HUES6 (cell line): ENCODE measurements around the gene RNF224.

Source experiments
- H3K27ac ChIP-seq: 2 replicates; pipeline ENCODE4 v1.7.0; 2013; ENCODE audit warnings: low read depth, mild to moderate bottlenecking, low read length, inconsistent platforms
- H3K27me3 ChIP-seq: 2 replicates; pipeline ENCODE4 v1.6.1; 2013; ENCODE audit warnings: low read length; ENCODE audit not compliant: control insufficient read depth, insufficient read depth
- H3K36me3 ChIP-seq: 2 replicates; pipeline ENCODE4 v1.6.1; 2013; ENCODE audit warnings: low read length; ENCODE audit not compliant: control insufficient read depth, insufficient read depth
- H3K4me1 ChIP-seq: 2 replicates; pipeline ENCODE4 v1.6.1; 2013; ENCODE audit warnings: low read length; ENCODE audit not compliant: control insufficient read depth, insufficient read depth
- H3K4me3 ChIP-seq: 2 replicates; pipeline ENCODE4 v1.5.1; 2013; ENCODE audit warnings: low read depth, low read length
- H3K9ac ChIP-seq: one replicate; pipeline ENCODE4 v1.6.1; 2013; ENCODE audit warnings: mild to moderate bottlenecking, low read length
- H3K9me3 ChIP-seq: 2 replicates; pipeline ENCODE4 v1.6.1; 2013; ENCODE audit warnings: low read depth, low read length; ENCODE audit not compliant: control insufficient read depth, insufficient read depth

RNF224 gene

DNA sequence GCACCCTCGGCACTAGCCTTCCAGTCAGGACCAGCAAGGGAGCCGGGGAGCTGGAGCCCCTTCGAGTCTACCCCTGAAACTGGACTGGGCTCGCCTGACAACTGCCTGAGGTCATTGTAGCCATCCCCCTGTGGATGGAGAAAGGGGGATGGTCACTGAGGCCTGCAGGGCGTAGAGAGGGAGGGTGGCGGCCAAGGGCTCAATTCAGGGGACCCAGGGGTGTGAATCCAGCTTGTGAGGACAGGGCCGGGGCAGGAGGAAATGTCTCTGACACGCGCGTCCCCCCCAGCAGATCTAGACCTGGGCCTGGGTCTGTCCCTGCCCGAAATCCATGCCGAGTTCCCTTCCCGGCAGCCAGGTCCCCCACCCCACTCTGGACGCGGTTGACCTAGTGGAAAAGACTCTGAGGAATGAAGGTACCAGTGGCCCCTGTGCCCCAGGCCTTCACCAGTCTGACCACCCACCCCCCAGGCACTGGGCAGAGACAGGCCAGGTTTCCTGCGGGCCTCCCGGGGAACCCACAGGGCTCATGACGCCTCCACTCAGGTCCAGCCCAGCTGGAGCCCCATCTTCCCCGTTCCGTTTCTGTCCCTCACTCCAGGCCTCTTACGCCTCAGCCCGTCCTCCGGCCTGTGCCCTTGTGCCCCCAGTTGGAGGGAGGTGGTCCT is 4.2 kb downstream of the RNF224 start:
- Histone ChIP-seq H3K9me3 (no peaks in the 10 kb centered on the region), H3K36me3 (no peaks in the 10 kb centered on the region), H3K4me1 (peaks cover 17% of the 10 kb centered on the region), H3K27ac (no peak overlapping the region), H3K4me3 (no peak overlapping the region), H3K9ac (no peak overlapping the region), H3K27me3 (no peaks in the 10 kb centered on the region)

DNA sequence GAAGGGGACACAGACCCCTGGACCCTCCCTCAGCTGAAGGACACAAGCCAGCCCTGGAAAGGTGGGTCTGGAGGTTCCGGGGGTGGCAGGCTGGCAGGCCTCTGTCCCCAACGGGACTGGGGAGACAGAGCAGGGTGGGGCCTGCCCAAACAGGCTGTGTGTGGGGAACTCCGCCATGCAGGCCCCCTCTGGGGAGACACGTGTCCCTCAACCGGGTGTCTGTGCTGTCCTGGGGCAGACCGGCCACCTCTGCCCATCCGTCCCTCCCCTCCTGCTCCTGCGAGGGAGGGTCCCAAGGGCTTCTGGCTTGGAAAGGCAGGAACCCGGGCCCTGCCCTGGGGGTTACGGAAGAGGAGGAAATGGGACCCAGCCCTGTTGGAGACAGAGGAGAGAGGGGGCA is 4.8 kb downstream of the RNF224 start:
- H3K27me3 ChIP-seq = no peaks in the 10 kb centered on the region

DNA sequence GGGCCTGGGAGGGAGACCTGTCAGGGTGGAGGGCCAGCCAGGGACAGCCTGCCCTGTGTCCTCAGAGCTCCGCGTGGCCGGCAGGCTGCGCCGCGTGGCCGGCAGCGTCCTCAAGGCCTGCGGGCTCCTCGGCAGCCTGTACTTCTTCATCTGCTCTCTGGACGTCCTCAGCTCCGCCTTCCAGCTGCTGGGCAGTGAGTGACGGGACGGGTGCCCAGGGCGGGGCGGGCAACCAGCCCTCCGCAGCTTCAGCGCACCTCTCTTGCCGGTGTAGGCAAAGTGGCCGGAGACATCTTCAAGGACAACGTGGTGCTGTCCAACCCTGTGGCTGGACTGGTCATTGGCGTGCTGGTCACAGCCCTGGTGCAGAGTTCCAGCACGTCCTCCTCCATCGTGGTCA is 5.2 kb downstream of the RNF224 start:
- H3K27ac ChIP-seq = no peak overlapping the region
- no peak overlapping the region for H3K4me3 ChIP-seq
- H3K4me1 ChIP-seq = peaks cover 21% of the 10 kb centered on the region
- no peaks in the 10 kb centered on the region for H3K36me3 ChIP-seq
- no peaks in the 10 kb centered on the region for H3K27me3 ChIP-seq
- no peaks in the 10 kb centered on the region for H3K9me3 ChIP-seq
- H3K9ac ChIP-seq = no peak overlapping the region

More for the DNA sequence above, 4.8 kb downstream of the RNF224 start:
- Histone ChIP-seq H3K4me1 (peaks cover 21% of the 10 kb centered on the region), H3K27ac (no peak overlapping the region), H3K4me3 (no peak overlapping the region), H3K36me3 (no peaks in the 10 kb centered on the region), H3K9ac (no peak overlapping the region), H3K9me3 (no peaks in the 10 kb centered on the region)

DNA sequence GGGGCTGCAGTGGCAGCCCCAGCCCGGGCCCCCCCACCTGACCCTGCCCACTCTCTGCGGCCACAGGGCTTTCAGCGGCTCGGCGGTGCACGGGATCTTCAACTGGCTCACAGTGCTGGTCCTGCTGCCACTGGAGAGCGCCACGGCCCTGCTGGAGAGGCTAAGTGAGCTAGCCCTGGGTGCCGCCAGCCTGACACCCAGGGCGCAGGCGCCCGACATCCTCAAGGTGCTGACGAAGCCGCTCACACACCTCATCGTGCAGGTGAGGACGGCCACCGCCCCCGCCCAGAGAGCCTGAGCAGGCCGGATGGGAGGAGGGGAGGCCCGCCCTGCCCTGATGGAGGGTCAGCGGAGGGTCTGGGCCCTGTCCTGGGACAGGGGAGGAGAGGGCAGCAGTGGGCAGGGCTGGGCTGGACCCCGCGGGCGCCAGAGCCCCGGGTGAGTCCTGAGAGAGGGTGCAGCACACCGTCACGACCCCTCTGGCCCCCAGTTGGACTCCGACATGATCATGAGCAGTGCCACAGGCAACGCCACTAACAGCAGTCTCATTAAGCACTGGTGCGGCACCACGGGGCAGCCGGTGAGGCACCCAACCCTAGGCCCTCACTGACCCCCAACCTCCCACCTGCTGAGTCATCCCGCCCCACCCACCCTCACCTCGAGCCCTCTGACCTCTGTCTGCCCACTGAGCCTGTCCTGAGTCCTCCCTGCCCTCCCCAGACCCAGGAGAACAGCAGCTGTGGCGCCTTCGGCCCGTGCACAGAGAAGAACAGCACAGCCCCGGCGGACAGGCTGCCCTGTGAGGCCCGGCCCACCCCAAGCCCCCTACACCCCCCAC is 6.1 kb downstream of the RNF224 start:
- no peaks in the 10 kb centered on the region for H3K27me3 ChIP-seq
- no peak overlapping the region for H3K9ac ChIP-seq
- H3K9me3 ChIP-seq = no peaks in the 10 kb centered on the region
- no peaks in the 10 kb centered on the region for H3K36me3 ChIP-seq
- peaks cover 27% of the 10 kb centered on the region for H3K4me1 ChIP-seq
- H3K27ac ChIP-seq = no peak overlapping the region
- H3K4me3 ChIP-seq = no peak overlapping the region

DNA sequence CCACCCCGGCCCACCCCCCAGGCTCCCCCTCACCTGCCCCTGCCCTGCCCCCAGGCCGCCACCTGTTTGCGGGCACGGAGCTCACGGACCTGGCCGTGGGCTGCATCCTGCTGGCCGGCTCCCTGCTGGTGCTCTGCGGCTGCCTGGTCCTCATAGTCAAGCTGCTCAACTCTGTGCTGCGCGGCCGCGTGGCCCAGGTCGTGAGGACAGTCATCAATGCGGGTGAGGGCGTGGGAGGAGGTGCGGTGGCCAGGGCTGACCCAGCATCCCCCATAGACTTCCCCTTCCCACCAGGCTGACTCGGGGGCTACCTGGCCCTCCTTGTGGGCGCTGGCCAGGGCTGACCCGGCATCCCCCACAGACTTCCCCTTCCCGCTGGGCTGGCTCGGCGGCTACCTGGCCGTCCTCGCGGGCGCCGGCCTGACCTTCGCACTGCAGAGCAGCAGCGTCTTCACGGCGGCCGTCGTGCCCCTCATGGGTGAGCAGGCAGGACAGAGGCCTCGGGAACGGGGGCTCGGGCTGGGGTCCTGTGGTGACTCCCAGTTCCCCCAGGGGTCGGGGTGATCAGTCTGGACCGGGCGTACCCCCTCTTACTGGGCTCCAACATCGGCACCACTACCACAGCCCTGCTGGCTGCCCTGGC is 6.9 kb downstream of the RNF224 start:
- Histone ChIP-seq H3K27me3 (no peaks in the 10 kb centered on the region), H3K27ac (no peak overlapping the region), H3K4me3 (no peak overlapping the region), H3K4me1 (peaks cover 30% of the 10 kb centered on the region), H3K36me3 (no peaks in the 10 kb centered on the region), H3K9ac (no peak overlapping the region), H3K9me3 (no peaks in the 10 kb centered on the region)

DNA sequence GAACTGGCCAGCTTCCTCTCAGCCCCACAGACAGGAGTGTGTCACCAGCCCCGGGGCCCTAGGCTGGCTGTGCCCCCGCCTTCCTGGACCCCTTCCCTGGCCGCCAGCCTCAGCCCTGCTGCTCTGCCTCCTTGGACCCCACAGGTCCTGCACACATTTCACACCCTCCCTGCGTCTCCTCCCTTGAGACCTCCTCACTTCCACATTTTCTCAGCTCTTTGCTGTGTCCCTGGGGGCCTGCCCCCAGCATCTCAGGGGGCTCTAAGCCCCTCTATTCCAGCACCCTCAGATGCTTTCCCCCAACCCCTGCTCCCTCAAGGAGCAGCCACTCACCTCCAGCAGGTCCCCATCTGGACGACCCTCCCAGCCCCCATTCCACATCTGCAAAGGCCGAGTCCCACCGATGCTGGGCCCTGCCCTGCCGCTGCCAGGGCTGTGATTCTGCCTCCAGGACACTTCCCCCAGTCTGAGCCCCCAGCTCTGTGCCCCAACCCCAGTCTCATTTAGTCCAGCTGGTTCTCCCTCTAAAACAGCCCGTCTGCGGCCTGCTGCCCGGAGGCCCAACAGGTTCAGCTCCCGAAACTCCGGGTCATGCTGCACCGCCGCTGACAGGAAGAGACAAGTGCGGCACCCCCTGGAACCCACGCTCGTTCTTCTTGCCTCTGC is 7.6 kb downstream of the RNF224 start:
- Histone ChIP-seq H3K36me3 (no peaks in the 10 kb centered on the region), H3K9me3 (no peaks in the 10 kb centered on the region), H3K4me1 (peaks cover 26% of the 10 kb centered on the region), H3K9ac (no peak overlapping the region), H3K27ac (no peak overlapping the region), H3K27me3 (no peaks in the 10 kb centered on the region), H3K4me3 (no peak overlapping the region)

DNA sequence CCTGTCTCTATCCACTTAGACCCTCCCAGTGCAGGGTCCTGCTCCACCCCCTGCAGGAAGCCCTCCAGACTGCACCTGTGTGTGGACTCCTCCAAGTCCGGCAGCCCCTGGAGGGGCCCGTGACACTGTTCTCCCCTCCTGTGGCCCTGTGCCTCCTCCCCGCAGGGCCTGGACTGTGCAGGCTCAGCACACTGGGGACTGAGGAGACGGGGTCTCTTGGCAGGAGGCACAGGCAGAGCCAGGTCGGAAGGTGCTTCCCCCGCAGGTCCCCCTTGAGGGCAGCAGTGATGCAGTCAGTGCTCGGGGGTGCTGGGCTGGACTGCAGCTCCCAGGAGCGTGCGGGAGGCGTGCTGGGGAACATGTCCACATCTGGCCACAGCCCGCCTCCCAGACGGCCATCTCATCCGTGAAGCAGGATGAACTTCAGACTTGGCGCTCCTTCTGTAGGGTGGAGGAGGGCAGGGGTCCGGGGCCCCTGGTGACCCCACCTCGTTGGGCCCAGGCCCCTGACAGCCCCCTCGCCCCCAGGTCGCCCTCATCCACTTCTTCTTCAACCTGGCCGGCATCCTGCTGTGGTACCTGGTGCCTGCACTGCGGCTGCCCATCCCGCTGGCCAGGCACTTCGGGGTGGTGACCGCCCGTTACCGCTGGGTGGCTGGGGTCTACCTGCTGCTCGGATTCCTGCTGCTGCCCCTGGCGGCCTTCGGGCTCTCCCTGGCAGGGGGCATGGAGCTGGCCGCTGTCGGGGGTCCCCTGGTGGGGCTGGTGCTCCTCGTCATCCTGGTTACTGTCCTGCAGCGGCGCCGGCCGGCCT is 8.3 kb downstream of the RNF224 start:
- no peaks in the 10 kb centered on the region for H3K36me3 ChIP-seq
- H3K27ac ChIP-seq = no peak overlapping the region
- no peaks in the 10 kb centered on the region for H3K27me3 ChIP-seq
- H3K9me3 ChIP-seq = no peaks in the 10 kb centered on the region
- H3K9ac ChIP-seq = no peak overlapping the region
- peaks cover 26% of the 10 kb centered on the region for H3K4me1 ChIP-seq
- H3K4me3 ChIP-seq = no peak overlapping the region

DNA sequence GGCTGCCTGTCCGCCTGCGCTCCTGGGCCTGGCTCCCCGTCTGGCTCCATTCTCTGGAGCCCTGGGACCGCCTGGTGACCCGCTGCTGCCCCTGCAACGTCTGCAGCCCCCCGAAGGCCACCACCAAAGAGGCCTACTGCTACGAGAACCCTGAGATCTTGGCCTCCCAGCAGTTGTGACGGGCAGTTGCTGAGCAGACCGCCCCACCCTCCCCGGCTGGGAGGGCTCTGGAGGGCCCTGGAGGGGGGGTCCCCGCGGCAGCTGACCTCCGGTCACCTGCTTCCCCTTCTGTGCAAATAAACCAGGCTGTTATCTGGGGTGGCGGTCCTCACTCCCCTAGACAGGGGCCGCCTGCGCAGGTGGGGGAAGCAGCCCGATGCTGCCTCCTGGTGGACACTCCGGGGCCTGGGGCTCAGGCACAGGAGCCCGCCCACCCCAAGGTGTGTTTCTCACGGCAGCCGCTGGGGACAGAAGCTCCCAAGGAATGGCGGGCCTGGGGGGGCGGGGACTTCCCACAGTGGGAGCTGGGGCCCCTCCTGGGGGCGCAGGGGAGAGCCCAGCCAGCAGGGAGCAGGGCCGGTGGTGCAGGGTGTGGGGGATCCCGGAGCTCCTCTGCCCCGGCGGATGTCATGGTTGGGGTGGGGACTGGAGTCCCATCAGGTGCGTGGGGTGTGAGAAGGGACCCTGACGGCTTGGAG is 9.1 kb downstream of the RNF224 start:
- H3K4me1 ChIP-seq = peaks cover 26% of the 10 kb centered on the region
- H3K27ac ChIP-seq = no peak overlapping the region
- no peak overlapping the region for H3K9ac ChIP-seq
- H3K36me3 ChIP-seq = no peaks in the 10 kb centered on the region
- no peaks in the 10 kb centered on the region for H3K9me3 ChIP-seq
- H3K27me3 ChIP-seq = no peaks in the 10 kb centered on the region
- H3K4me3 ChIP-seq = 0 out of 2 replicates have a peak overlapping the region, but pooled peaks have one; percentile 20

DNA sequence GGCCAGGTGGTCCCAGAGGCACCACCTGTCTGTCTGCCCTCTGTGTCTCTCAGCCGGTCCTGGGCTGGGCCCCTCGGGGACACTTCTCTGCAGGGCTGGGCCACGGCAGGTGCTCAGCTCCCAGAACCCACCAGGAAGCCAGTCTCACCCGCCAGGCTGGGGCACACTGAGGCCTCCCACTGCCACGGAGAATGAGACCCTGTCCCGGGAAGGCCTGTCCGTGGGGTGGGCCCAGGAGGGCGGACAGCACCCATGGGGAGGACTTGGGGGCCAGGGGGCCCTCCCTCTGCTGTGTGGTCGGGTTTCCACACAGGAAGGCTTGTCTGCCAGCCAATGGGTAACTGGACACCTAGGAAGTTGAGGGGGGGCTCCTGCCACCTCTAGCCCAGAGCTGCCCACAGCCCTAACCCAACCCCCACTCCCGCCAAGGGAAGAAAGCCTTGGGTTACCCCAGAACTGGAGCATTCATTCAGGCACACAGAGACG is 9.7 kb downstream of the RNF224 start:
- Histone ChIP-seq H3K9me3 (no peaks in the 10 kb centered on the region), H3K9ac (no peak overlapping the region), H3K4me1 (peaks cover 26% of the 10 kb centered on the region), H3K27me3 (no peaks in the 10 kb centered on the region), H3K4me3 (0 out of 2 replicates have a peak overlapping the region, but pooled peaks have one; percentile 20), H3K36me3 (peaks cover under 1% of the 10 kb centered on the region), H3K27ac (no peak overlapping the region)
